Islet precursor cell (in vitro differentiated cells): ENCODE measurements around the gene CDC25C.

Source experiments
- DNase-seq: peaks from one replicate; pipeline ENCODE4 v3.0.0-alpha.2; 2018

The CDC25C gene

GRCh38 chr5:138331449-138332368, at the start of gene CDC25C:
TSS of gene CDC25C (minus strand) at chr5:138331804. CDS start at chr5:138331180, 624 bp downstream.
- peak; percentile 100 for DNase-seq

GRCh38 chr5:138372653-138373052, 41.0 kb upstream of the CDC25C start:
- no peak for DNase-seq

GRCh38 chr5:138372225-138372624, 40.6 kb upstream of the CDC25C start:
- no peak for DNase-seq

GRCh38 chr5:138371454-138371853, 39.9 kb upstream of the CDC25C start:
- DNase-seq = no peak

- no peak for DNase-seq
These were observed 38.9 kb upstream of the CDC25C start for GRCh38 chr5:138370537-138370936.

- DNase-seq = no peak
These were observed 38.1 kb upstream of the CDC25C start for GRCh38 chr5:138369706-138370105.

GRCh38 chr5:138369261-138369660, 37.7 kb upstream of the CDC25C start:
- DNase-seq = no peak

- no peak for DNase-seq
These were observed 35.2 kb upstream of the CDC25C start for GRCh38 chr5:138366632-138367382.

GRCh38 chr5:138364576-138364975, 33.0 kb upstream of the CDC25C start:
- DNase-seq = no peak

- DNase-seq = no peak
These were observed 29.4 kb upstream of the CDC25C start for GRCh38 chr5:138360941-138361452.

- no peak for DNase-seq
These were observed 28.0 kb upstream of the CDC25C start for GRCh38 chr5:138359621-138360020.

GRCh38 chr5:138354926-138355378, 23.3 kb upstream of the CDC25C start:
- DNase-seq = no peak

GRCh38 chr5:138354387-138354786, 22.8 kb upstream of the CDC25C start:
- no peak for DNase-seq

GRCh38 chr5:138353560-138354080, 22.0 kb upstream of the CDC25C start:
- DNase-seq = no peak

- peak; percentile 80 for DNase-seq
These were observed 21.3 kb upstream of the CDC25C start for GRCh38 chr5:138352722-138353559.

- peak; percentile 96 for DNase-seq
These were observed 20.6 kb upstream of the CDC25C start, which contains the start of gene KDM3B for GRCh38 chr5:138352071-138352721. TSS of gene KDM3B (plus strand) at chr5:138352685. CDS start at chr5:138352796, 111 bp downstream.

- DNase-seq = no peak
These were observed 19.9 kb upstream of the CDC25C start for GRCh38 chr5:138351517-138351916.

GRCh38 chr5:138351056-138351455, 19.5 kb upstream of the CDC25C start:
- no peak for DNase-seq

- no peak for DNase-seq
These were observed 18.9 kb upstream of the CDC25C start for GRCh38 chr5:138350563-138350890.

GRCh38 chr5:138349852-138350562, 18.4 kb upstream of the CDC25C start:
- no peak for DNase-seq

- DNase-seq = no peak
These were observed 15.3 kb upstream of the CDC25C start for GRCh38 chr5:138346889-138347288.
